Stimulated activated CD4-positive, alpha-beta T cell treated with anti-CD3 and anti-CD28 coated beads, Interleukin-15, amount 100 ng/mL, for 1 hour (primary cell): ENCODE results near the gene ROCK2.
"Not testable (repeated sequence)": the region's sequence is repeated elsewhere in the genome, so short reads cannot be mapped to it uniquely, and the experiment has no call there.

Source experiments
- DNase-seq, 2 donors: peaks; one replicate each; pipeline ENCODE4 v3.0.0-alpha.2; 2020; ENCODE audit warnings: low read depth in 1 of 2, low spot score in 1 of 2

The ROCK2 gene

GRCh38 chr2:11342551-11343367 lies 1.7 kb downstream of the ROCK2 start:
- no peak for DNase-seq

GRCh38 chr2:11340717-11341116 lies 3.7 kb downstream of the ROCK2 start:
- no peak for DNase-seq

- DNase-seq, result no peak
These were observed 4.8 kb downstream of the ROCK2 start for GRCh38 chr2:11339508-11340083.

- DNase-seq, result no peak
These were observed 5.9 kb downstream of the ROCK2 start for GRCh38 chr2:11338580-11338979.

GRCh38 chr2:11337909-11338308 lies 6.5 kb downstream of the ROCK2 start:
- DNase-seq, result no peak

GRCh38 chr2:11336189-11336588 lies 8.2 kb downstream of the ROCK2 start:
- no peak for DNase-seq

- DNase-seq, result no peak
These were observed 10.8 kb downstream of the ROCK2 start for GRCh38 chr2:11333427-11334183.

GRCh38 chr2:11332596-11332995 lies 11.8 kb downstream of the ROCK2 start:
- no peak for DNase-seq

- DNase-seq, result no peak
These were observed 13.8 kb downstream of the ROCK2 start for GRCh38 chr2:11330457-11331142.

GRCh38 chr2:11329776-11330175 lies 14.7 kb downstream of the ROCK2 start:
- no peak for DNase-seq

- not testable (repeated sequence) for DNase-seq
These were observed 15.9 kb downstream of the ROCK2 start for GRCh38 chr2:11328522-11328921.

GRCh38 chr2:11327871-11328270 lies 16.6 kb downstream of the ROCK2 start:
- no peak for DNase-seq

GRCh38 chr2:11326677-11327211 lies 17.7 kb downstream of the ROCK2 start:
- no peak for DNase-seq

- DNase-seq, result no peak
These were observed 18.3 kb downstream of the ROCK2 start for GRCh38 chr2:11325961-11326676.

- DNase-seq, result no peak
These were observed 22.6 kb downstream of the ROCK2 start for GRCh38 chr2:11321847-11322246.

- no peak for DNase-seq
These were observed 23.5 kb downstream of the ROCK2 start for GRCh38 chr2:11320698-11321492.

GRCh38 chr2:11319939-11320338 lies 24.5 kb downstream of the ROCK2 start:
- no peak for DNase-seq

- no peak for DNase-seq
These were observed 29.2 kb downstream of the ROCK2 start for GRCh38 chr2:11315074-11315705.

GRCh38 chr2:11314487-11314886 lies 29.9 kb downstream of the ROCK2 start:
- DNase-seq, result no peak
